B cell (primary cell): ENCODE results near the gene MGAT5. TPM values are rescaled to one million over a fixed set of nuclear protein-coding genes. Genes with fewer than 3 reads are reported as not detected.

Experiments
- ATAC-seq: fragments of 200-7000 bp; cut with Tn5 transposase; one replicate; pipeline ENCODE4 v1.10.0; 2021; ENCODE audit warnings: low read depth, mild to moderate bottlenecking, moderate number of reproducible peaks, moderate library complexity
- CTCF ChIA-PET: fragments of 350-600 bp; sonication (Branson Sonifier 250); formaldehyde crosslinking; loops from one replicate; lab custom pipeline; 2021; ENCODE audit warnings: antibody characterized with exemption, inconsistent platforms; lab: Charles Lee
- POLR2A ChIA-PET: fragments of 350-600 bp; sonication (Branson Sonifier 250); formaldehyde crosslinking; loops from one replicate; lab custom pipeline; 2021; ENCODE audit warnings: antibody characterized with exemption; lab: Charles Lee
- DNase-seq: peaks from one replicate; pipeline ENCODE4 v3.0.0; 2013
- H2AFZ ChIP-seq: 2 replicates; pipeline ENCODE4 v1.6.1; 2012; ENCODE audit warnings: mild to moderate bottlenecking, low read depth, low read length; ENCODE audit not compliant: insufficient read depth, poor library complexity, severe bottlenecking
- H3K27ac ChIP-seq, 2 donors: 1 replicate in 1 of 2; 2 replicates in 1 of 2; pipeline ENCODE4 v1.5.1; 2012 to 2013; ENCODE audit warnings: low read length in 2 of 2, mild to moderate bottlenecking in 2 of 2, moderate library complexity in 1 of 2
- H3K27me3 ChIP-seq, 4 experiments: fragments of 200-600 bp in 1 of 4; sonication (generic) in 1 of 4; replicated peaks in 1 of 4; 1 replicate in 2 of 4; 2 replicates in 2 of 4; pipeline versions ENCODE4 v1.6.1 to v1.7.0; 2013 to 2016; ENCODE audit warnings: low read length in 3 of 4, mild to moderate bottlenecking in 2 of 4, mixed read lengths in 1 of 4, moderate library complexity in 1 of 4; ENCODE audit not compliant: insufficient read depth in 4 of 4, control insufficient read depth in 3 of 4; ENCODE audit errors: control extremely low read depth in 1 of 4
- H3K36me3 ChIP-seq, 2 experiments: replicated peaks in 1 of 2; 1 replicate in 1 of 2; 2 replicates in 1 of 2; pipeline versions ENCODE4 v1.6.1 to v1.7.1; 2013; ENCODE audit warnings: low read length in 1 of 2; ENCODE audit not compliant: insufficient read depth in 2 of 2, control insufficient read depth in 1 of 2; ENCODE audit errors: control extremely low read depth in 1 of 2, extremely low read depth in 1 of 2
- H3K4me1 ChIP-seq, 2 donors: fragments of 200-600 bp in 1 of 2; sonication (generic) in 1 of 2; 1 replicate in 1 of 2; 2 replicates in 1 of 2; pipeline versions ENCODE4 v1.5.1 to v1.6.1; 2013 to 2017; ENCODE audit warnings: low read length in 2 of 2; ENCODE audit not compliant: control insufficient read depth in 2 of 2, insufficient read depth in 2 of 2
- H3K4me2 ChIP-seq: replicated peaks from 2 replicates; pipeline ENCODE3; 2012; ENCODE audit warnings: mild to moderate bottlenecking, low read depth, low read length; ENCODE audit not compliant: poor library complexity, severe bottlenecking
- H3K4me3 ChIP-seq, 5 experiments: fragments of 200-600 bp in 1 of 5; sonication (generic) in 1 of 5; 1 replicate in 3 of 5; 2 replicates in 2 of 5; pipeline versions ENCODE4 v1.5.1 to v1.7.0; 2011 to 2016; ENCODE audit warnings: low read length in 4 of 5, mild to moderate bottlenecking in 4 of 5, low read depth in 2 of 5, control low read depth in 1 of 5, moderate library complexity in 1 of 5; ENCODE audit not compliant: insufficient read depth in 1 of 5; ENCODE audit errors: control extremely low read depth in 1 of 5, extremely low read depth in 1 of 5
- H3K79me2 ChIP-seq: fragments of 200-600 bp; sonication (generic); one replicate; pipeline ENCODE4 v1.6.0; 2016; ENCODE audit warnings: low read length; ENCODE audit not compliant: control insufficient read depth, insufficient read depth
- H3K9ac ChIP-seq: fragments of 200-600 bp; sonication (generic); 2 replicates; pipeline ENCODE4 v1.6.1; 2017; ENCODE audit warnings: mild to moderate bottlenecking, low read length, moderate library complexity
- H3K9me3 ChIP-seq, 3 donors: one replicate each; pipeline versions ENCODE4 v1.6.1 to v1.7.1; 2013; ENCODE audit warnings: low read length in 2 of 3; ENCODE audit not compliant: control insufficient read depth in 2 of 3, insufficient read depth in 1 of 3; ENCODE audit errors: control extremely low read depth in 1 of 3
- H4K20me1 ChIP-seq: 2 replicates; pipeline ENCODE4 v1.6.0; 2012; ENCODE audit warnings: mild to moderate bottlenecking, low read length; ENCODE audit not compliant: insufficient read depth, control insufficient read depth, poor library complexity, severe bottlenecking
- H3K27ac Mint-ChIP-seq: one replicate; pipeline ENCODE4 v1.8.0; 2021; ENCODE audit warnings: mixed read lengths
- H3K27me3 Mint-ChIP-seq: one replicate; pipeline ENCODE4 v1.8.0; 2021; ENCODE audit warnings: mixed read lengths
- H3K4me1 Mint-ChIP-seq: one replicate; pipeline ENCODE4 v1.8.0; 2021; ENCODE audit warnings: mixed read lengths
- H3K4me3 Mint-ChIP-seq: one replicate; pipeline ENCODE4 v1.8.0; 2021; ENCODE audit warnings: mixed read lengths
- H3K9me3 Mint-ChIP-seq: one replicate; pipeline ENCODE4 v1.8.0; 2022; ENCODE audit warnings: mixed read lengths; ENCODE audit not compliant: insufficient read depth
- CTCF ChIP-seq: fragments of 200-600 bp; IDR thresholded peaks from one replicate; pipeline ENCODE4 v1.8.0; 2022; ENCODE audit warnings: antibody characterized with exemption, mild to moderate bottlenecking
- EZH2 ChIP-seq: IDR thresholded peaks from 2 replicates; pipeline ENCODE4 v1.6.1; 2012; ENCODE audit warnings: borderline replicate concordance, low read depth, mild to moderate bottlenecking, moderate library complexity, low read length; ENCODE audit not compliant: insufficient read depth, poor library complexity, severe bottlenecking
- WGBS: methylation state at CpG from one replicate; pipeline ENCODE4 v1.1.5; 2013; ENCODE audit warnings: missing lambda C conversion rate; ENCODE audit not compliant: insufficient coverage; 5-methylcytosine and 5-hydroxymethylcytosine counted together
- intact Hi-C: fragments of 100-400 bp; cut with micrococcal nuclease; formaldehyde crosslinking; loops from one replicate; pipeline ENCODE4 v1.10.0; 2022
- polyA plus RNA-seq: library from polyadenylated mRNA; depleted of rRNA; stranded (reverse); fragments of >200 nt; gene quantifications from 2 replicates; pipeline ENCODE4 v1.2.3, GENCODE V29; 2012
- total RNA-seq, 2 donors: library from RNA; stranded (reverse); fragments of 120-200 nt in 1 of 2; gene quantifications; 1 replicate in 1 of 2; 2 replicates in 1 of 2; pipeline versions ENCODE4 v1.2.3 to v1.2.4, GENCODE V29; 2013 to 2022

MGAT5 gene
- total and polyA plus RNA-seq, 2 donors (not counting 1 experiment from before 2014, with no cell fraction given), result 27.2 to 184 TPM

GRCh38 chr2:134220344-134220974, 33.4 kb upstream of the MGAT5 start:
- ChIA-PET POLR2A (no interaction called here), CTCF (interaction anchor here (1.4 to 7.4 kb wide), 4 partner anchors 13 to 24 kb away, joined by 3 to 72 read pairs (median 11); no protein-coding TSS in a partner anchor)
- ATAC-seq, result no peak
- peaks cover 28% of the 10 kb centered on the region for H4K20me1 ChIP-seq
- peaks cover 1 to 8% of the 10 kb centered on the region in 2 experiments for H3K36me3 ChIP-seq
- H3K27ac ChIP-seq, result peak overlapping the region; percentile 18 to 84
- no peaks in the 10 kb centered on the region for H3K27me3 Mint-ChIP-seq
- no peak for TF ChIP-seq CTCF
- no peak for TF ChIP-seq EZH2
- peak overlapping the region; percentile 91 for H3K27ac Mint-ChIP-seq
- no peak overlapping the region for H3K4me3 Mint-ChIP-seq
- H3K79me2 ChIP-seq, result peaks cover 97% of the 10 kb centered on the region
- no peak overlapping the region for H3K4me3 ChIP-seq
- no peaks in the 10 kb centered on the region for H3K9me3 Mint-ChIP-seq
- peaks cover 78% of the 10 kb centered on the region for H3K4me1 Mint-ChIP-seq
- peaks cover 52 to 55% of the 10 kb centered on the region in 2 donors for H3K4me1 ChIP-seq
- 66% methylated on average over 4 of the region's 7 CpGs for WGBS
- H3K27me3 ChIP-seq, result no peaks in the 10 kb centered on the region
- H3K9me3 ChIP-seq, result no peaks in the 10 kb centered on the region
- no peak for DNase-seq
- no peak overlapping the region for H2AFZ ChIP-seq
- no peak overlapping the region for H3K9ac ChIP-seq
- intact Hi-C loops, result no loop called here
- H3K4me2 ChIP-seq, result peak overlapping the region; percentile 67

- Histone ChIP-seq H3K27me3 (no peaks in the 10 kb centered on the region), H3K9me3 (peaks cover 3 to 6% (median 4%) of the 10 kb centered on the region in 3 donors), H3K27ac (no peak overlapping the region), H3K4me1 (peaks cover 33 to 38% of the 10 kb centered on the region in 2 donors), H3K36me3 (peaks cover 0 to 1% of the 10 kb centered on the region in 2 experiments), H3K79me2 (peaks cover 100% of the 10 kb centered on the region), H3K9ac (no peak overlapping the region), H3K4me2 (no peak overlapping the region), H4K20me1 (peaks cover 27% of the 10 kb centered on the region), H2AFZ (no peak overlapping the region), H3K4me3 (no peak overlapping the region)
- ATAC-seq (no peak), DNase-seq (no peak)
- H3K27me3 Mint-ChIP-seq, result no peaks in the 10 kb centered on the region
- intact Hi-C loops, result no loop called here
- TF ChIP-seq EZH2, result no peak
- no peak for TF ChIP-seq CTCF
- ChIA-PET CTCF (interaction anchor here (1.4 to 3.2 kb wide), 4 partner anchors 9 to 337 kb away, joined by 4 to 12 read pairs (median 8); no protein-coding TSS in a partner anchor), POLR2A (no interaction called here)
- no peak overlapping the region for H3K4me3 Mint-ChIP-seq
- H3K4me1 Mint-ChIP-seq, result peaks cover 76% of the 10 kb centered on the region
- H3K27ac Mint-ChIP-seq, result no peak overlapping the region
- no peaks in the 10 kb centered on the region for H3K9me3 Mint-ChIP-seq
- WGBS, result 100% methylated on average over 3 of the region's 3 CpGs
Observed at GRCh38 chr2:134224005-134224404, 29.9 kb upstream of the MGAT5 start.
